Measurements from ENCODE around the gene ZNF362. TPM values are rescaled to one million over a fixed set of nuclear protein-coding genes. Genes with fewer than 3 reads are reported as not detected.

Gene ZNF362
- total RNA-seq, 1 experiment from 2014 or later, result 29.5 TPM

DNA sequence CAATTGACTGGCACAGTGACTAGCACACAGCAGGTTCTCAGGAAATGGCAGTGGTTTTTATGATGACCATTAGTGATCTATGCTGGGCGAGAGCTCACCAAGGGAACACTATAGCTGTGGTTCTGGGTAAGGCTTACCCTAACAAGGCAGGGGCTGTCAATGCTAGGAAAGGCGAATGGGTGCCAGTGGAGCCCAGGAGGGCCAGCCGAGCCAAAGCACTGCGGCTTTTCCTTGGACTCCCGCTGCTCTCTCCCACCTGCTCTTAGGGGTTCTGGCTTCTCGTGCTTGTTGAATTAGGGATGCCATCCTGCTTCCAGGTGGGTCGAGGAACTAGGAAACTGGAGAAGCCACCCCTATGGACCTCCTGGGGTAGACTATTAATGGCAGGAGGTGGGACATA, 74.6 kb downstream of the ZNF362 start:
- peaks cover 82% of the 10 kb centered on the region for H3K36me3 Mint-ChIP-seq (ENCODE audit: insufficient read depth, unreplicated experiment)
- no peaks in the 10 kb centered on the region for H3K27me3 Mint-ChIP-seq (ENCODE audit: unreplicated experiment)
- TF ChIP-seq, protein P1, sequence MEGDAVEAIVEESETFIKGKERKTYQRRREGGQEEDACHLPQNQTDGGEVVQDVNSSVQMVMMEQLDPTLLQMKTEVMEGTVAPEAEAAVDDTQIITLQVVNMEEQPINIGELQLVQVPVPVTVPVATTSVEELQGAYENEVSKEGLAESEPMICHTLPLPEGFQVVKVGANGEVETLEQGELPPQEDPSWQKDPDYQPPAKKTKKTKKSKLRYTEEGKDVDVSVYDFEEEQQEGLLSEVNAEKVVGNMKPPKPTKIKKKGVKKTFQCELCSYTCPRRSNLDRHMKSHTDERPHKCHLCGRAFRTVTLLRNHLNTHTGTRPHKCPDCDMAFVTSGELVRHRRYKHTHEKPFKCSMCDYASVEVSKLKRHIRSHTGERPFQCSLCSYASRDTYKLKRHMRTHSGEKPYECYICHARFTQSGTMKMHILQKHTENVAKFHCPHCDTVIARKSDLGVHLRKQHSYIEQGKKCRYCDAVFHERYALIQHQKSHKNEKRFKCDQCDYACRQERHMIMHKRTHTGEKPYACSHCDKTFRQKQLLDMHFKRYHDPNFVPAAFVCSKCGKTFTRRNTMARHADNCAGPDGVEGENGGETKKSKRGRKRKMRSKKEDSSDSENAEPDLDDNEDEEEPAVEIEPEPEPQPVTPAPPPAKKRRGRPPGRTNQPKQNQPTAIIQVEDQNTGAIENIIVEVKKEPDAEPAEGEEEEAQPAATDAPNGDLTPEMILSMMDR (IDR thresholded peaks at IDR 0.05; ENCODE audit: unreplicated experiment), result no peak
- H3K27ac Mint-ChIP-seq (ENCODE audit: unreplicated experiment), result no peak overlapping the region
- intact Hi-C loops (cut with micrococcal nuclease; ENCODE audit: unreplicated experiment), result no loop called here
- no TSS peak for BruUV-seq (replicated peaks)
- no peaks in the 10 kb centered on the region for H3K9me3 Mint-ChIP-seq (ENCODE audit: low read depth, unreplicated experiment)
- CTCF ChIA-PET, result no interaction called here
- no peak overlapping the region for H3K4me3 Mint-ChIP-seq (ENCODE audit: low read depth, unreplicated experiment)
- peaks cover 12% of the 10 kb centered on the region for H3K4me1 Mint-ChIP-seq (ENCODE audit: low read depth, unreplicated experiment)
- DNase-seq, result no peak

DNA sequence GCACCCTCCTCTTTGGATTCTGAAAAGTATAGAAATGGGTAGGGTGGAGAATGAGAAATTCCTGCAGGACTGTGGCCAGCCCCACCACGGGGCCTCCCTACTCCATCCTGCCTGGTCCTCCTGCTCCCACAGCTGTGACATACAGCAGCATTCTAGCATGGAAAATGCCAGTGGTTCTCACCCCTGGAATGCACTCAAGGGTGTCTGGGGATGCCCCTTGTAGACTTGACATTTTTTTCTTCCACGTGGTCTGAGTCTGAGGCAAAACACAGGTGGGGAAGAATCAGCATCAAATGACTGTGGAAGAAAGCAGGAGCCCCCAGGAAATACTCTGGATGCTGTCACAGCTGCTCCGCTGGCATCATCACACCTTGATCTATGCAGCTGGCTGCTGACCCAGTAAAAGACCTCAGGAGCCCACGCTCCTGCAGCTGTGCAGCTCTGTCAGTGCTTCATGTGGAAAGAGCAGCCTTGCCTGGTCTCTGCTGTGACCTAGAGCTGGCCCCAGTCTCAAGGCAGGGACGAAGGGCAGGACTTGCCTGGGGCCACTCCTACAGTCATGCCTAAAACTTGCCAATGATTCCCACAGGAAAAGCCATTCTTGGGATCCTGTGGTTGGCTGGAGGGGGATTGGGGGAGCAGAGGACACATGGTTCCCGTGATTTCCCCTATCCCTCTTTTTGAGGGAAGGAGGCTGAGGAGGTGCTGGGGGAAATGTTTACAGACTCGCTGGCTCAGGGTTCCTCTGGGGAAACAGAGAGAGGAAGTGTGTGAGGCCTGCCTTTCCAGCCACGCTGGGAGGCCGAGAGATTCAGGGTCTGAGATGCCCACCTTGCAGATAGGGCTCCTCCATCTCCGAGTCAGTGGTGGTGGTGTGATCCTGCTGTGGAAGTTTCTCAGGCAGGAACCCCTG, 75.4 kb downstream of the ZNF362 start:
- no peaks in the 10 kb centered on the region for H3K9me3 Mint-ChIP-seq (ENCODE audit: low read depth, unreplicated experiment)
- DNase-seq, result no peak
- TF ChIP-seq, protein P1 (IDR thresholded peaks at IDR 0.05; ENCODE audit: unreplicated experiment), result no peak
- peaks cover 12% of the 10 kb centered on the region for H3K4me1 Mint-ChIP-seq (ENCODE audit: low read depth, unreplicated experiment)
- no peak overlapping the region for H3K27ac Mint-ChIP-seq (ENCODE audit: unreplicated experiment)
- H3K27me3 Mint-ChIP-seq (ENCODE audit: unreplicated experiment), result no peaks in the 10 kb centered on the region
- no TSS peak for BruUV-seq (replicated peaks)
- peaks cover 74% of the 10 kb centered on the region for H3K36me3 Mint-ChIP-seq (ENCODE audit: insufficient read depth, unreplicated experiment)
- intact Hi-C loops (cut with micrococcal nuclease; ENCODE audit: unreplicated experiment), result no loop called here
- H3K4me3 Mint-ChIP-seq (ENCODE audit: low read depth, unreplicated experiment), result no peak overlapping the region
- CTCF ChIA-PET, result no interaction called here

DNA sequence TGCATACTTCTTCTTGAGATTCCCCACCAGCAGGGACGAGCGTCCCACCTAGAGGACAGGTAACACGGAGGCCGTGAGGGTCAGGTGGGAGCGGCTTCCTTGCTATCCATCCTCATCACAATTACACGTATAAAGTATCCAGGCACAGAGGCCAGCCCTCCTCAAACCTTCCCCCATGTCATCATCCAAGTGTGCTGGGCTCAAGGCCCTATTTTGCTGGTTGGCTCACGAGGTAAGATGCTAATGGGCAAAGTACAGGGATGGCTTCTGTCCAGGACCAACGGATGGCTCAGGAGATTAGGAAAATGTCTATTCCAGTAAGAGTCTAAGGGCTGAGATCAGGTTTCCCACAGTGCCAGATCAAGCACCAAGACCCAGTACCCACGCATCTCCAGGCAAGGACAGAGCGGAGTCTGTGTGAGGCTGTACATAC, 76.1 kb downstream of the ZNF362 start:
- Mint-ChIP-seq H3K4me1 (ENCODE audit: low read depth, unreplicated experiment) (peaks cover 12% of the 10 kb centered on the region), H3K4me3 (ENCODE audit: low read depth, unreplicated experiment) (no peak overlapping the region), H3K9me3 (ENCODE audit: low read depth, unreplicated experiment) (no peaks in the 10 kb centered on the region), H3K27me3 (ENCODE audit: unreplicated experiment) (no peaks in the 10 kb centered on the region), H3K36me3 (ENCODE audit: insufficient read depth, unreplicated experiment) (peaks cover 67% of the 10 kb centered on the region), H3K27ac (ENCODE audit: unreplicated experiment) (no peak overlapping the region)
- TF ChIP-seq, protein P1 (IDR thresholded peaks at IDR 0.05; ENCODE audit: unreplicated experiment), result no peak
- no peak for DNase-seq
- intact Hi-C loops (cut with micrococcal nuclease; ENCODE audit: unreplicated experiment), result no loop called here
- CTCF ChIA-PET, result no interaction called here
- BruUV-seq (replicated peaks), result no TSS peak

DNA sequence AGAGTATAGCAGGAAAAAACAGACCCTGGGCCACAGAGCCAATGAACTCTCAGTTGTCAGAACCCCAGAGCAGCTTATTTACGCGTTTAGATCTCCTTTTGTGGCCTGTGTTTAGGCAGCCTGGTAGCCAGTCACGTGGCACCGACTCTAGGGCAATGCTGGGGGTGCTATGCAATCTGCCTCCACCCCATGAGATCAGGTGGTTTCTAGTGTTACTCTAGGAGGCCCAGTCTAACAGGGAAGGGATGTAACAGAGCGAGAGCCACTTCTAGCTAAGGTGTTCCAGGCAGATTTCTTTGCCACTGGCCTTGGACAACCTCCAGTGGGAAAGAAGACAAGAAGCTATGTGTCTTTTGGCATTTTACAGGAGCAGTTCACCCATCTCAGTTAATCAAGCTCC, 76.6 kb downstream of the ZNF362 start:
- CTCF ChIA-PET, result no interaction called here
- no peak overlapping the region for H3K27ac Mint-ChIP-seq (ENCODE audit: unreplicated experiment)
- no peaks in the 10 kb centered on the region for H3K9me3 Mint-ChIP-seq (ENCODE audit: low read depth, unreplicated experiment)
- H3K36me3 Mint-ChIP-seq (ENCODE audit: insufficient read depth, unreplicated experiment), result peaks cover 63% of the 10 kb centered on the region
- no peak for DNase-seq
- no TSS peak for BruUV-seq (replicated peaks)
- intact Hi-C loops (cut with micrococcal nuclease; ENCODE audit: unreplicated experiment), result no loop called here
- H3K4me1 Mint-ChIP-seq (ENCODE audit: low read depth, unreplicated experiment), result peaks cover 17% of the 10 kb centered on the region
- TF ChIP-seq, protein P1 (IDR thresholded peaks at IDR 0.05; ENCODE audit: unreplicated experiment), result no peak
- H3K4me3 Mint-ChIP-seq (ENCODE audit: low read depth, unreplicated experiment), result no peak overlapping the region
- H3K27me3 Mint-ChIP-seq (ENCODE audit: unreplicated experiment), result no peaks in the 10 kb centered on the region
